ENCODE results near the gene GRM1.

DNA sequence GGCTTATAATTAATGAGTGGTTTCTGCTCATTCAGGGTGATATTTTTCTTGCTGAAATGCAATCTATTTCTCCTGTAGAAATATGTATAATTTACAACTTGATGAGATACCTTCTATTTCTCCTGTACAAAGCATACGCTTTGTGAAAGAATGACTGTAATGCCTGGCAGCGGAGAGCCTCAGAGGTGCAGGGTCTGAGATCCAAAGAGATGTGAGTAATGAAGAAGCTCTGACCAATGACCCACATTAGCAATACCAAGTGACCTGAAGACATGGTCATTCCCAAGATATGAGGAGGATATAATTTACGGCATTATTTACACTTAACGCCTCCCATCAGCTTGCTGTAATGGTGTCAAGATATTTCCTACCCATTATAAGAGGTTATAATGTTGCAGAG, 416.4 kb downstream of the GRM1 start:
- TF ChIP-seq EZH2 (IDR thresholded peaks at IDR 0.05; ENCODE audit: insufficient read depth, poor library complexity, severe bottlenecking), result no peak
- TF ChIP-seq EZH2phosphoT487 (IDR thresholded peaks at IDR 0.05; ENCODE audit: insufficient read depth, low read depth), result no peak

Measured in GM23248 (cell line).